Epithelial cell of proximal tubule (primary cell): ENCODE data around the gene BARHL2. TPM values are rescaled to one million over a fixed set of nuclear protein-coding genes. Genes with fewer than 3 reads are reported as not detected.

Experiments
- DNase-seq: peaks from one replicate; pipeline ENCODE4 v3.0.0-alpha.2; 2011; ENCODE audit warnings: low read depth
- H3K4me3 ChIP-seq: 2 replicates; pipeline ENCODE4 v1.5.1; 2011; ENCODE audit warnings: low read depth, mild to moderate bottlenecking, low read length
- total RNA-seq: library from RNA; depleted of rRNA; stranded (reverse); fragments of >200 nt; gene quantifications from 2 replicates; pipeline ENCODE4 v1.2.3, GENCODE V29; 2015
- TF ChIP-seq, protein P1 (sequence below): conservative IDR thresholded peaks from 2 replicates; pipeline ENCODE4 v1.5.1; 2012; ENCODE audit warnings: low read depth, mild to moderate bottlenecking, low read length

Gene BARHL2
- total RNA-seq = not detected in 2 replicates

GRCh38 chr1:90716552-90717355 lies at the start of gene BARHL2:
TSS of gene BARHL2 (minus strand) at chr1:90717302. CDS start at chr1:90717195, 107 bp downstream.
- no peak for DNase-seq
- H3K4me3 ChIP-seq = no peak within 1 kb of the TSS
- TF ChIP-seq, protein P1, sequence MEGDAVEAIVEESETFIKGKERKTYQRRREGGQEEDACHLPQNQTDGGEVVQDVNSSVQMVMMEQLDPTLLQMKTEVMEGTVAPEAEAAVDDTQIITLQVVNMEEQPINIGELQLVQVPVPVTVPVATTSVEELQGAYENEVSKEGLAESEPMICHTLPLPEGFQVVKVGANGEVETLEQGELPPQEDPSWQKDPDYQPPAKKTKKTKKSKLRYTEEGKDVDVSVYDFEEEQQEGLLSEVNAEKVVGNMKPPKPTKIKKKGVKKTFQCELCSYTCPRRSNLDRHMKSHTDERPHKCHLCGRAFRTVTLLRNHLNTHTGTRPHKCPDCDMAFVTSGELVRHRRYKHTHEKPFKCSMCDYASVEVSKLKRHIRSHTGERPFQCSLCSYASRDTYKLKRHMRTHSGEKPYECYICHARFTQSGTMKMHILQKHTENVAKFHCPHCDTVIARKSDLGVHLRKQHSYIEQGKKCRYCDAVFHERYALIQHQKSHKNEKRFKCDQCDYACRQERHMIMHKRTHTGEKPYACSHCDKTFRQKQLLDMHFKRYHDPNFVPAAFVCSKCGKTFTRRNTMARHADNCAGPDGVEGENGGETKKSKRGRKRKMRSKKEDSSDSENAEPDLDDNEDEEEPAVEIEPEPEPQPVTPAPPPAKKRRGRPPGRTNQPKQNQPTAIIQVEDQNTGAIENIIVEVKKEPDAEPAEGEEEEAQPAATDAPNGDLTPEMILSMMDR = no peak

- TF ChIP-seq, protein P1 = no peak
- no peak overlapping the region for H3K4me3 ChIP-seq
- DNase-seq = no peak
These were observed 46.8 kb upstream of the BARHL2 start for GRCh38 chr1:90763930-90764329.

GRCh38 chr1:90763506-90763905 lies 46.4 kb upstream of the BARHL2 start:
- DNase-seq = no peak
- TF ChIP-seq, protein P1 = no peak
- no peak overlapping the region for H3K4me3 ChIP-seq

DNA sequence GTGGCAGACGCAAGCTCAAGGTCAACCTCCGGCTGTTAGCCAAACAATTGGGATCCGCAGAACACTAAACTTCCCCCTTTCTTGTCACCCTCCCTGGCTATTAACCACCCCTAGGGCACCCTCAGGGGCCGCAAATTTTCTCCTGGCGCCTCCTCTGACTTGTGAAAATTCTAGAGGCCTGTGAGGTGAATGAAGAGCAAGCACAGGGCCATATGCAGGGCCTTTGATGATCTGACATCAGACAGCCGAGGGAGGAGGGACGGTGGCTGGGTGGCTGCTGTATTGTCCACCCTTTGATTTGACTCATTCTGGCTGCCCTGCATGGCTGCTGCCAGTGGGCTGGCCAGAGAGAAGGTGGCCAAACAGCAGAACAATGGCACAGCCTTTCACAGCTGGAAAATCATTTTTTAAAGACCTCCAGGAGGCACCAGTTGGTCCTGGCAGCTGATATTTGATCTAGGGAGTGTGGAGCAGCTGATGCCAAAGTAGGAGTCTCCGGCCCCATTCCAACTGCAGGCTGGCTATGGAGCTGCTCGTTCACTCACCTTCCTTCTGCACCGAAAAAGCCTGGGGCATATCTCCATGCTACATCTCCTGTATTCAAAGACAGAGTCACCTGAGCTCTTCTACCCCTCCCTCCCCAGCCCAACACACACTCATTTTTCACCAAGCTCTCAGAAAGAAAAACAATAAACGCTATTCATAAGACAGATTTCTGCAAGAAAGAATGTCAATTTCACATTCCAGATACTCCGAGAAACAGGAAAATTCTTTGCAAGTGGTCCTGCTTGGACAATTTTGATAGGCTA lies 44.9 kb upstream of the BARHL2 start:
- TF ChIP-seq, protein P1 = no peak

DNA sequence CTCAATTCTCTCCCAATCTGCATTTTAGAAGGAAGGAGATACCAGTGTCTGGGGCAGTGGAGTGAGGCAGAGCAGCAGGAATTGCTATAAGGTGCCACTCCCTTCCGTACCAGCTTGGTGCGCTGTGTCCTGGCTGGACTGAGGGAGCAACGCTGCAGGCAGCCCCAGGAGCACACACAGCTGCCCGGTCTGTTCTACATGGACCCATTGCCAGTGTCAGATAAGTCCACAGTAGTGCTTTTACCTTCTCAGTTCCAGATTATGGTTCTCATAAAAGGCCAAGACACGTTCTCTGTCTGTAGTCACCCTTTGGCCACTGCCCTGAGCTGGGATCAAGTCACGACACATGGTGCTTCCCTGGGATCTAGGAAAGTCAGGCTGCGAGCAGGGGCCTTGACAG lies 44.1 kb upstream of the BARHL2 start:
- TF ChIP-seq, protein P1 = no peak

More for the DNA sequence above, 44.9 kb upstream of the BARHL2 start:
- no peak overlapping the region for H3K4me3 ChIP-seq
- DNase-seq = no peak

DNA sequence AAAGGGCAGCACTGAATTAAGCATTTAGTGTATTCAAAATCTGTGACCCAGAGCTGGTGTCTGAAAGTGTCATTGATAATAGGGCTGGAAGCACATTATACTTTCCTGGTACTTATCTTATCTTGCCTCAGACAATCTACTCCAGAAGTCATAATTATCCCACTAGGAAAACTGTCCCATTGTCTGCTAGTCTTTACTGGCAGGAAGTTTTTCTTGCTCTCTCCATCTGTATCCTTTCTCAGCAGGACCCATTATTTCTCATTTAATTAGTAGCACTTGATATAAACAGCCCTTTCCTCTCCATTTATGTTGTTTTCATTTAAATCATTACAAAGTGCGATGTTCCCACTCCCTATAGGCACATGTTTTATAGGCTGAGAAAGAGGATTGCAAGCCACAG lies 36.5 kb upstream of the BARHL2 start:
- no peak overlapping the region for H3K4me3 ChIP-seq
- no peak for DNase-seq
- TF ChIP-seq, protein P1 = no peak

More for the DNA sequence above, 44.1 kb upstream of the BARHL2 start:
- DNase-seq = no peak
- H3K4me3 ChIP-seq = no peak overlapping the region
